Renal cortical epithelial cell (primary cell): ENCODE measurements around the gene CLRN1. TPM values are rescaled to one million over a fixed set of nuclear protein-coding genes. Genes with fewer than 3 reads are reported as not detected.

Source experiments
- DNase-seq: peaks from one replicate; pipeline ENCODE4 v3.0.0-alpha.2; 2011; ENCODE audit warnings: low read depth
- total RNA-seq: library from RNA; depleted of rRNA; stranded (reverse); fragments of >200 nt; gene quantifications from 2 replicates; pipeline ENCODE4 v1.2.3, GENCODE V29; 2014

CLRN1 gene
- total RNA-seq, 1 donor from 2014 or later = not detected

DNA sequence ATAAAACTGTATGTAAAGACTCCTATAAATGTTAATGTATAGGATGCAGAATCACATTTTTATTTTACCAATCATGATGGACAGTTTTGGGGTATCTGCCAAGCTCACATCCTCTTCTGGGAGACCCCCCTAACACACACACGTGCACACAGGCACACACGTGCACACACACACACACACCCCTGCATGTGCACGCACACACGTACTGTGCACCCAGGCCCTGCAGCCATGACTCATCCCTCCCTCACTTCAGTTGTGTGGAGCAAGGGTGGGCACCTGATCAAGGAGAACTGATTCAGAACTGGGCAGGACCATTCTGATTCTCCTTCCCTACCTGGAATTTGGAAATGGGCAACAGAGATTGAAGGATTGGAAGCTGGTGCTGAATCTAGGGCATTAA is 51.3 kb downstream of the CLRN1 start:
- no peak for DNase-seq

- no peak for DNase-seq
These were observed 52.3 kb downstream of the CLRN1 start for GRCh38 chr3:150920236-150920635.

GRCh38 chr3:150917951-150918350 is 54.6 kb downstream of the CLRN1 start:
- no peak for DNase-seq

GRCh38 chr3:150913133-150913922 is 59.2 kb downstream of the CLRN1 start:
- no peak for DNase-seq

DNA sequence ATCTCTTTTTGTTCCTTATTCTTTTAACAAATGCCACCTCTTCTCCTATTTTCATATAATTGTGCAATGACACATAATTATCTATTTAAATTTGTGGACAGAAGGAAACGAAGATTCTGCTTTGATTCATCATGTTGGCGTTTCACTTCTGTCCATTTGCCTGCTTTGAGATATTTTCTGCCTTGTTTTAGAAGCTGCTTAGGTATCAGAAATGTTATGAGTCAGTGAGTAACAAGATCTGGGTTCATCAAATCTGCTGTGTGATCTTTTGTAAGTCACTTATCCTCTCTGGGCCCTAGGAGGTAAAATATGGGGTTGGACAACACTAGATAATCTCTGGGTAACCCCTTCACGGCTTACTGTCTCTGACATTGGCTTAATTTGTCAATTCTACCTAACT is 60.0 kb downstream of the CLRN1 start:
- no peak for DNase-seq

GRCh38 chr3:150911771-150912170 is 60.8 kb downstream of the CLRN1 start:
- no peak for DNase-seq

DNA sequence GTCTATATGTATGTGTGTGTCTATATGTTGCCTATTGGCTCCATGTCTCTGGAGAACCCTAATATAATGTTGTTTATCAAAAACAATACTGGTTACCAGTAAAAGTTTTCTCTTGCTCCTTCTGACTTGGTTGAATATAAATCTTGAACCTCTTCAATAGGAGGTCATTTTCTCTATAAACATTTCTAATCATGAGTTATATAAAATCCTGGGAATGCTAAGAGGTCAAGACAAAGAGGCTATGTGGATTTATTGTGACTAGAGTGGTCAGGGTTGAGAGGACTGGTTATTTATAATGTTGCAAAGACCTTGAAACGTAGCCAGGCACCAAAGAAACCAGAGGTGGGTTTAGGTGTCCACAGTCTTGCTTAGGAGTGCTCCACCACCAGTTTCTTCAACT is 66.1 kb downstream of the CLRN1 start:
- no peak for DNase-seq

DNA sequence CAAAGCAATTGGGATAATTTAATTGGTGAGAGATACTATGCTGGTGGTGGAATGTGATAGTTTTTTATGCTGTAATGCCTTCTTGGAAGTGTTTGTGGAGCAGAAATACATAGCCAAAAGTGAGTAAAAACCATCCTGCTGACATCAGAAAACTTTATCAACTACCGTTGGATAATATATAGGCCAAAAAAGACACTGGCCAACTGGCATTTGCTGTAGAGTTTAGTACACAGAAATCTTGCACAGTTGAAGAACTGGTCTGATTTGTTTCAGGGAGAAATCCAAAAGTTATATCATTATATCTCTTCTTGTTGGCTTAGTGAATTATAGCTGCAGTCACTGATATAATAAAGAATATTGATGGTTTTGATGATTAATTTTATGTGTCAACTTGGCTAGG is 66.8 kb downstream of the CLRN1 start:
- no peak for DNase-seq

DNA sequence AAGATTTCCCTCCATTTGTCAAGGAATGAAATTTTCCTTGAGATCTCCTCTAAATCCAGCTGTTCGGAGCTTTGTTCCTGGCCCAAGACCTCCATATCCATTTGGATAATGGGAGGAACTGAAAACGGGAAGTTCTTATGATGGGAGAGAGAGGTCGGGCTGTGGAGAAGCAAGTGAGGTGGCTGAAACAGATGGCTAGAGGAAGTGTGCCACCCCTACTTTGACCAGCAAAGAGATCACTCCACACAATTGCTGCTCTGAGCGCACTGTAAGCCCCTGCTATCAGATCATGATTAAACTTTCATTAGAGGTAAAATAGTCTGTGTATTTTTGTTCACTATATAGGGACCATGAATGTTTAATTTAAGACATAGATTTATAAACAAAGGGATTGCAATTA is 67.2 kb downstream of the CLRN1 start, which contains the start of gene MINDY4B:
Gene MINDY4B, minus strand, starts transcription at position 101 of the 400 bp plus-strand sequence. Its CDS starts 0 bp downstream, at position 101.
- no peak for DNase-seq

GRCh38 chr3:150902988-150903387 is 69.5 kb downstream of the CLRN1 start:
- DNase-seq = no peak

- DNase-seq = no peak
These were observed 70.7 kb downstream of the CLRN1 start for GRCh38 chr3:150901793-150902192.

DNA sequence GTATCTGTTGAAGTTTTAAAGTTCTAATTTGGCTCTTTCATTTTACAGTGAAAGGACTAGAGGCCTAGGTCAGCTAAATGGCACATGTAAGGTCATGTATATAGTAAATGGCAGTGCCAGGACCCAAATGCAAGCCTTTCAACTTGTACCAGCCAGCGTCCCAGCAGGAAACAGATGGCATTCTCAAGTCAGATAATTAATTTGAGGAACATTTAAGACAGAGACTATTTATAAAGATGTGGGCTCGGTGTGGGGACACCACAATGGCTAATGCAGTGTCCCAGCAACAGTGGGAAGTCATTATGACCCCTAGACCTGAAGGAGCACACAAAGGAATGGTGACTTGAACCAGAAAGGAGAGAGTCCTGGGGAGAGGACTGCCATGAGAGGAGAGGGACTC is 73.4 kb downstream of the CLRN1 start:
- DNase-seq = no peak

GRCh38 chr3:150898046-150898754 is 74.3 kb downstream of the CLRN1 start:
- DNase-seq = no peak

GRCh38 chr3:150897592-150897991 is 74.9 kb downstream of the CLRN1 start:
- no peak for DNase-seq

GRCh38 chr3:150890831-150891230 is 81.7 kb downstream of the CLRN1 start:
- no peak for DNase-seq

DNA sequence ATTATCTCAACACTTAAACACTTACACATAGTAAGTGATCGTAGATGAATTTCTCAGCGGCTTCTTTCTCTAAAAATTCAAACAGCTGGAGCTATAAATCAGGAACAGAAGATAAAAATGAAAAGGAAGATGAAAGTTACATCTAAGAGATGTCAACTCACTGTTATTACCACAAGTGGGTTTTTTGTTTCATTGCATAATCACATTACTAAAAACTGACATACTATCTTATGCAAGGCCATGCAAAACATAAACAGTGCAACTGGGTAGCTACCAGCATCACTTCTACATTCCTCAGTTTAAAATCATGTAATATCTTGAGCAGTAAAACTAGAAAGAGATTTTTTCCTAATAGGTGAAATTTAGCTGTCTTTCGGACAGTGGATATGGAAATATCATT is 82.2 kb downstream of the CLRN1 start:
- no peak for DNase-seq

GRCh38 chr3:150889106-150889505 is 83.4 kb downstream of the CLRN1 start:
- no peak for DNase-seq

- no peak for DNase-seq
These were observed 85.5 kb downstream of the CLRN1 start for GRCh38 chr3:150887031-150887430.

GRCh38 chr3:150885535-150885934 is 87.0 kb downstream of the CLRN1 start:
- DNase-seq = no peak

GRCh38 chr3:150878996-150879575 is 93.4 kb downstream of the CLRN1 start:
- no peak for DNase-seq

GRCh38 chr3:150878290-150878689 is 94.2 kb downstream of the CLRN1 start:
- DNase-seq = no peak

DNA sequence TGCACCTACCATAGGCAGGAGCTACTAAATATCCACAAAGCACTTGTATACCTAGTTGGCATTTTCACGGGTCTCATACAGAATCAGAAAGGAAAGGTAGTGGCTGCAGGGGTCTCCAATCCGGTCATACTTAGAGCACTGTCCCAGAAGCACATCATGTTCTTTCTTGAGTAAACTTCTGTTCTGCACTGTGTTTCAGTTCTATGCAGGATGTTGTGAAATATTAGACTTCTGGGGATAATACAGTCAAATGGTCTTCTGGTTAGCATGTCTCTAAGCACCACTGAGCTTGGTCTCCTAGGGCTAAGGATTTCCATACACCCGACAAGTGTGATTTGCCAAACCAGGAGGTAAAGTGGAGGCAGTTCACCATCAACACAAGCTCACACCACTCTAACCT is 95.2 kb downstream of the CLRN1 start:
- peak; percentile 21 for DNase-seq
